Smooth muscle cell of the brain vasculature (primary cell): ENCODE results near the gene ATP2C2.

Source experiments
- DNase-seq: peaks from one replicate; pipeline ENCODE4 v3.0.0-alpha.2; 2012; ENCODE audit warnings: low read depth, low spot score

Gene ATP2C2

GRCh38 chr16:84511180-84511800 lies 143.0 kb downstream of the ATP2C2 start:
- peak; percentile 80 for DNase-seq

DNA sequence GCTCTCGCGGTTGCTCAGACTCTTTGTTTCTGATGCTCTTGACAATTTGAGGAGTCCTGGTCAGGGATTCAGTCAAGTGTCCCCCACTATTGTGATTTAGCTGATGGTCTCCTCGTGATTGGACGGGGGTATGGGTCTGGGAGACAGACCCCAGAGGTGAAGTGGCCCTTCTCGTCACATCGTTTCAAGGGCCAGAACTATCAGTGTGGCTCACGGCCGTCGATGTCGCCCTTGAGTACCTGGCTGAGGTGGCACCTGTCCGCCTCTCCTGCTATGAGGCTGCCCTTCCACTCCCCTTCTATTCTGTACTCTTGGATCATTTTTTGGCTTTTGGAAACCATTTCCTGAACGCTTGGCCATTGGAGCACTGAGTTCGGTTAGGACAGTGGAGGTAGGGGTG lies 143.5 kb downstream of the ATP2C2 start:
- DNase-seq, result no peak

GRCh38 chr16:84513123-84513522 lies 144.8 kb downstream of the ATP2C2 start:
- no peak for DNase-seq

DNA sequence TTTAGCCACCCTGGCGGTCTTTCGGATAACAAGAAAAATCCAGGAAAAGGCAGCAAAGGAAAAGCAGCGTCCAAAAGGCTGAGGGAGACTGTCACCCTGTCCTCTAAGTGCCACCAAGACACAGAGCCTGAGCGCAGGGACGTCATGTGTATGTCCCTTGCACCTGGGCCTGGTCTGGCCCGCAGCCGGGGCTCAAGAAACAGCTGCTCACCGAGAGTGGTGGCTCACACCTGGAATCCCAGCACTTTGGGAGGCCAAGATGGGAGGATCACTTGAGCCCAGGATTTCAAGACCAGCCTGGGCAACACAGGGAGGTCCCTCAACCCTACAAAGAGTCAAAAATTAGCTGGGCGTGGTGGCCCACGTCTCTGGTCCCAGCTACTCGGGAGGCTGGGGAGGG lies 145.3 kb downstream of the ATP2C2 start:
- DNase-seq, result no peak
